ENCODE data around the gene ASIC2. TPM values are rescaled to one million over a fixed set of nuclear protein-coding genes. Genes with fewer than 3 reads are reported as not detected.

The ASIC2 gene
- polyA plus RNA-seq, 3 donors: 0.10 TPM; not detected in 2

DNA sequence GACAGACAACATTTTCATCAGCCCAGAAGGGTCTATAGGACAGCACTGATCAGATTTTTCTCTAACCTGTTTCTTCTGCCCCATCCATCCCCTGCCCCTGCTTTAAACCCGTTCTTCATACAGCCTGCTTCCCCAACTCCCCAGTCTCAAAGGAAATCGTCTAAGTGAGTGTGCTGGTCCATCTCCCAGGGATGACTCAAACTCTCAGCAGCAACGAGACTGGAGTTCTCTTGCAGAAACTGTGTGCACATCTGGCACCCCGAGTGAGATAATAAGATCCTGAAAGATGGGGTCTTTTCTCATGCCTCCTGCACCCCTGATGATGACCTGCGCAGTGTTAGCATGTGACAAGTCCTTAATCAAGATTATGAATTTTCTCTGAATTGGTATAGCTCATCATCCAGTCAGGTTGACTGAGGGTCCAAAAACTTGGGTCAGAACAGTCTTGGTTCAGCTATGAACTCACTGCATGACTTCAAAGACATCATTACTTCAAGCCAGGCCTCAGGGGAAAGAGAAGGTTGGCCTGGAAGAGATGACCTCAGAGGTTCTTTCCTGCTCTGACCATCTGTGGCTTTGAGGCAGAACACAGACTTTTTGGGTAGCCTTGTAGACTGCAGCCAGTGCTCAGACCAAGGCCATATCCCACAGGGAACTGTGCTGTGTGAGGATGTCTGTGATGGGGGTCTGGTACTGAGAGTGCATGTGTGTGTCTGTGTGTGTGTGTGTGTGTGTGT, 183.6 kb downstream of the ASIC2 start:
- no peak overlapping the region for H3K27ac ChIP-seq (ENCODE audit: low read depth, low read length)
- WGBS, 3 donors: 54 to 63% (median 58%) methylated on average over 5 of the region's 5 CpGs

DNA sequence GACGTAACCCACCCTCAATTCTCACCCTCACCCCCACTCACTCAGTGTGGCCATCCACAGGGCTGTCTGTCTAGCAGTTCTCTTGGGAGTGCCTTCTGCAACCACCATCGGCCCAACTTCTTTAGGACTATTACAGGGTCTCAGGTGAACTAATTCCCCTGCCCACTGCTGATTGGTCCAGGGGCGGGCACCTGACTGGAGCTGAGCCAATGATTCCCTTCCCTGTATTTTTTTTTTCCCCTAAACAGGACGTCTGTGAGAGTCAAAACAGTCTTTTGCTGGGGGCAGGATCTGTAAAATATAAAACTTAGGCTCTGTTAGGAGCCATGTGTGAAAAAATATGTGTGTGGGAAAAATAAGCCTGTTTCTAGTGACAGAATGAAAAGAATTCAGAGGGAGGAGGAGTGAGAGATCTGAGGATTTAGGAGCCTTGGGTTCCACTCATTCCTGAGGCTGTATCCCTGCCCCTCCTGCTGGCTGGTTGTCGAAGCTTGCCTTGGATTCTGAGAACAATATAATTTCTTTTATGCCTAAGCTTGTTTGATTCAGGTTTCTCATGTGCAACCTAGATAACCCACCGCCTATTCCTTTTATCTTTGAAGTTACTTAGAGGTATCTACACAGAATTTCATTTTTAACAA, 186.4 kb downstream of the ASIC2 start:
- H3K27ac ChIP-seq (ENCODE audit: low read depth, low read length): no peak overlapping the region
- WGBS, 3 donors: 49 to 67% (median 57%) methylated on average over 6 of the region's 6 CpGs

DNA sequence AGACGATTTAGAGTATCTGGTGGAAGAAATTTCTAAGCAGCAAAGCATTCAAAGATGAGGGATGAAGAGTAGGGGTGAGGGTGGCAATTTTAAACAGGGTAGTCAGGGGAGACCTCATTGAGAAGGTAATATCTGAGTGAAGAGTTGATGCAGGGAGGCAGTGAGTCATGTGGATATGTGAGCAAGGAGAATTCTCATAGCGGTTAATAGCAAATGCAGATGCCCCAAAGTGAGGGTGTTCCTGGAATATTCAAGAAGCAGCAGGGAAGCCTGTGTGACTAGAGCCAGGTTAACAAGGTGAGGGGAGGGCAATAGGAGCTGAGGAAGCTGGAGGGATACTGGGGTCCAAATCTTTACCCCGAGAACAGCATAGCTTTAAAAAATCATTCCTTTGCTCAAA, 187.2 kb downstream of the ASIC2 start:
- no peak overlapping the region for H3K27ac ChIP-seq (ENCODE audit: low read depth, low read length)
- WGBS, 3 donors: 56 to 87% (median 62%) methylated on average over 3 of the region's 3 CpGs

DNA sequence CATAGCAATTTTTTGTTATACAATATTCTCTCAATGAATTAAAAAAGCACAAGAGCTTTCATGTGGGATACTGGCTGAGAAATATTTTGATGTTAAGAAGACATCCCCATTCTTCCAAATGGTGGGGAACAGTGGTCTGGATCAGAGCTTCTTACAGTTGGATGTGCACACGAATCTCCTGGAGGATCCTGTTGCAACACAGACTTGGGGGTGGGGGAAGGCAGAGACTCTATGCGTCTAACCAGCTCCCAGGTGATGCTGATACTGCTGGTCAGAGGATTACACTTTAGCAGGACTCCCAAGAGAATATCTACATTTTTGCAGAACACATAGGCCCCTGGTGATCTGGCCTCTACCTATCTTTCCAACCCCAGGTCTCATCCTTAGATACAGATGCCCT, 193.2 kb downstream of the ASIC2 start:
- no peak overlapping the region for H3K27ac ChIP-seq (ENCODE audit: low read depth, low read length)

DNA sequence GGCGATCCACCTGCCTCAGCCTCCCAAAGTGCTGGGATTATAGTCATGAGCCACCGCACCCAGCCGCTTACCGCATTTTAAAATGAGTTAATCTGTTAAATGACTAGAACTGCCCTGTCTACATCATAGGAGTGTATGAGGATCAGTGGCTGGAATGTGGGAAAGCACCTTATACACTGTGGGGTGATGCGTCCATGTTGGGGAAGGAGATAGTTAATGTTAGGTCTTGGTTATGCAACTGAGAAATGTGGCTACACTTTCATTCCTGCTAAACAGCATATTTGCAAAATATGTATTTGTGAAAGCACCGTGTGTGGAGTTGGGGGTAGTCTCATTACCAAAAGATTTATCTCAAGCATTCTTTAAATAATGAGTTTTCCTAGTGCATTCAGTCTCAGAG, 193.8 kb downstream of the ASIC2 start:
- WGBS, 3 donors: 74 to 91% (median 86%) methylated on average over 6 of the region's 6 CpGs

More for the DNA sequence above, 193.2 kb downstream of the ASIC2 start:
- WGBS, 3 donors: 58 to 81% (median 81%) methylated on average over 2 of the region's 2 CpGs

DNA sequence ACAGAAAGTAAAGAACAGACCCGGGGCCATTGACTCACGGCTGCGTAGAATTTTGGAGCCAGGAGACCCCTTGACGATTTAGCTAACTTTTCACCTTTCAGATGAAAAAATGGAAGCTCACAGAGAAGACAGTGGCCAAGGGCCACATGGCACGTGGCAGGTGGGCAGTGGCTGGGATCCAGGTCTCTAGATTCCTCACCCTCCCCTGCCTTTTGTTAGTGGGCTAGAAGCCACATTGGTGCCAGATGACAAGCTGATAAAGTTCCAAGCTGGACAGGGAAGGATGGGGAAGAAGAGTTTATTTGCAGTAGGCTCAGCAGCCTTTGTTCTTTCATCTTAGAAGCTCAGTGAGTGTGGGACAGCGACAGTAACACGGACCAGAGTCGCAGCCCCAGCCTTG, 195.7 kb downstream of the ASIC2 start:
- WGBS, 3 donors: 69 to 82% (median 77%) methylated on average over 8 of the region's 8 CpGs

More for the DNA sequence above, 193.8 kb downstream of the ASIC2 start:
- H3K27ac ChIP-seq (ENCODE audit: low read depth, low read length): no peak overlapping the region

DNA sequence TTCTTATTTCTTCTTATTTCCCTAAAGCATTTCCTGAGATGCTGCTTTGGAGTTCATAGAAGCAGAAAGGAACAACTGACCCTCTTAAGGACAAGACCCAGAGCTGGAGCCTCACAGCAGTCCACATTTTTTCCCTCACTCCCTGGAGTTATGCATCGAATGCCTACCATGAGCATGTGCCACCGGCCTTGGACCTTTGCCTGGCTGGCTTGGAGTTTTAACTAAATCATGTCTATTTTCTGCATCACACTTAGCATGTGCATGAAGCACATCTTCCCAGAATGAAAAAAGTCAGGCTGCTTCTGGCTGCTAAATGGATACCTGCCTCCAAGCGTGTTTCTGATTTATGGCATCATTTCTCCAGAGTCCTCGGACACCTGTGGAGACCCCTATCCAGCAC, 196.9 kb downstream of the ASIC2 start:
- no peak overlapping the region for H3K27ac ChIP-seq (ENCODE audit: low read depth, low read length)
- WGBS, 3 donors: 65 to 80% (median 75%) methylated on average over 4 of the region's 4 CpGs

More for the DNA sequence above, 195.7 kb downstream of the ASIC2 start:
- no peak overlapping the region for H3K27ac ChIP-seq (ENCODE audit: low read depth, low read length)

DNA sequence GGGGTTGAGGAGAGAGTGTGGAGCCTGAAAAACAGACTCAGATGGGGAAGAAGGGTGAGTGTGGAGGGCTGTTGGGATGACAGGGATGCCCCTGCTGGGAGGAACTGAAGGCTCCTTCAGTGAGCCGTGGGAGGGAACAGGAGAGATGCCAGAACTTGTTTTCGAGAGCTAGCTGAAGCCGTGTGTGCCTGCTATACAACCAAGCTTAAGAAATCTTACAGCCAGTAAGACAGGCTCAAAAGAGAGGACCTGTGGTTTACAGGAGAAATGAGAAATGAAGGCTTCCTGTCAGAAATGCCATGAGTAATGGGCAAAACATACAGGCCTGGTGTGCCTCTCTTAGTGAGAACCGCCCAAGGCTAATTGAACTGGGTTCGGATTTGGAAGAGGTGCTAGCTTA, 201.8 kb downstream of the ASIC2 start:
- WGBS, 3 donors: 48 to 61% (median 57%) methylated on average over 5 of the region's 5 CpGs
- H3K27ac ChIP-seq (ENCODE audit: low read depth, low read length): no peak overlapping the region

DNA sequence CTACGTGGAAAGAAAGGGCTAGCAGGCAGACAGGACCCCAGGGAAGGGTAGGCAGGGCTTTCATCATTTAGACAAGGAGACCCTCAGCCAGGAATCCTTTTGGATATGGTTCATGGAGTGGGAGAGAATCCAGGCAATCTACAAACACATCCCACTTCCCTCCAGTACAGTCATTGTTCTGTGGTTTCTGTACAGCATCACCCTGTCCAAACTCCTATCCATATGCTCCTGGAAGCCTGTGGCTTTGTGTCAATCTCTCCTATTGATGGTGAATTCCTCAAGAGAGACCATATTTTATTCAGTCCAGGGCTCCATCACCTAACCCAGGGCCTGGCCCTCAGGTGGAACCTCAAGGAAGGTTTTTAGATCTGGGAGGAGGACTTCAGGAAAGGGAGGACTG, 202.3 kb downstream of the ASIC2 start:
- 31 to 63% (median 50%) methylated on average over 1 of the region's 1 CpG for WGBS, 3 donors
- no peak overlapping the region for H3K27ac ChIP-seq (ENCODE audit: low read depth, low read length)

DNA sequence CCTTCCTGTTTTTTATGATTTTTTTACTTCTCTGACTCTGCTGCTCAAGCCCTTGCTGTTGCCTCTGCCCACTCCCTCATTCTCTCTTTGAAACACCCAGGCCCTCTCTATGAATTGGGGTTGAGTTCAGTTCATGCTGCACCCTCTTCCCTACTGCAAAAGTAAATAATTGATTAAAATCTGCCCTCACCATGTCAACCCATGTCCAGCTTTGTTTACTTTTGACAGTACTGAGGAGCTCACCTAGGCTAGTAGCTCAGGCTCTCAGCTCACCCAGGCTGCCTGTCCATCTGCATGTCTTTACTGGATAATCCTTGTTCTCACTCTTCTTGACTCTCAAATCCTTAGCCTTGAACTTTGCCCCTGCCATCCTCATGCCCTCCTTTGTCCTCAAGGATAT, 206.2 kb downstream of the ASIC2 start:
- H3K27ac ChIP-seq (ENCODE audit: low read depth, low read length): no peak overlapping the region

DNA sequence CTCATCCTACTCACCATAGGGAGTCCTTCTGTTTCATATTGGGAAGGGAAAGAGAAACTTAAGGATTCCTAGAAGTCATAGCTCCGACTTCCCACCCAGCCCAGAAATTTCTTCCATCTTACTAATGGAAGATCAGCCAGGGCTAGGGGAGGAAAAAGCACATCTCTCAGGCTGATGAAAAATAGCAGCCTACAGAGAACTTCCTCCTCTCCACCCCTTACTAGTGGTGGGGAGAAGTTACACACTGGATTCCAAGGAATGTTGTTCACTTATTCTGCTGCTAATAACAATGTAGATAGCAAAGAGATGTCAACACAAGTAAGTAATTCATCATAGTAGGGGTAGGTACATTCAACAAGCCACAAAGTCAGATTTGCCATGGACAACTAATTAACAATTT, 207.1 kb downstream of the ASIC2 start:
- 51 to 67% (median 55%) methylated on average over 1 of the region's 1 CpG for WGBS, 3 donors
- H3K27ac ChIP-seq (ENCODE audit: low read depth, low read length): no peak overlapping the region

DNA sequence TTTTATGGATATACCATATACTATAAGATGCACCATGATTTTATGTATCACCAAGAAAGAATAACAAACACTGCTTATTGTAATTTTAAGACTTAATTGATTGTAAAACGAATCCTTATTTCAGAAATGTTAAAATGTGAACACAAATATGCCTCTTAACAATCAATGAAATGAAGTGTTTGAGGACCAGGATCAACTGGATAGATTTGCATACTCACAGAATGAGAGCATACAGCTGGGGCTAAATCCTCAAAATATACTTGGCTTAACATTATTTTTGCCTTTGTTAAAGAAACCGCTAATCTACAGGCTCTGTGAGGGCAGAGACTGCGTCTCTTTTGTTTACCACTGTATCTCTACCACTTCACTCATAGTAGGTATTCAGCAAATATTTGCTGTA, 207.8 kb downstream of the ASIC2 start:
- H3K27ac ChIP-seq (ENCODE audit: low read depth, low read length): no peak overlapping the region
- WGBS, 3 donors: 69 to 81% (median 72%) methylated on average over 3 of the region's 3 CpGs

DNA sequence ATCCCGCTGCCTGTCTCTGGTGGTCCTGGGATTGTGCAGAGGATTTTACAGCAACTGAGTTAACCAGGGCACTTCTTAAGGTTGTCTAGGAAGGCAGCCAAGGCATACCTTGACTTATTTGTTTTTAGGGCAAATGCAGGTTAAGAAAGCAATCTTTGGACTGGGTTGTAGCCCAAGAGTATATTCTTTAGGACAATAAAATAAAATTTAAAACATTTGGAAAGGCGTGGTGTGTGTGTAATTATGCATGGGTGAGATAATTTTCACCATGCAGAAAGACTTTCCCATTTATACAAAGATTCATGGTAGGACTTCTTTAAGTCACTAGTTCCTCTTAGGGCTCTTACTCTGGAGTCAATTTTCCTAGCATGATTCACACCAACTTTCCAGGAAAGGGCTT, 208.3 kb downstream of the ASIC2 start:
- no peak overlapping the region for H3K27ac ChIP-seq (ENCODE audit: low read depth, low read length)

DNA sequence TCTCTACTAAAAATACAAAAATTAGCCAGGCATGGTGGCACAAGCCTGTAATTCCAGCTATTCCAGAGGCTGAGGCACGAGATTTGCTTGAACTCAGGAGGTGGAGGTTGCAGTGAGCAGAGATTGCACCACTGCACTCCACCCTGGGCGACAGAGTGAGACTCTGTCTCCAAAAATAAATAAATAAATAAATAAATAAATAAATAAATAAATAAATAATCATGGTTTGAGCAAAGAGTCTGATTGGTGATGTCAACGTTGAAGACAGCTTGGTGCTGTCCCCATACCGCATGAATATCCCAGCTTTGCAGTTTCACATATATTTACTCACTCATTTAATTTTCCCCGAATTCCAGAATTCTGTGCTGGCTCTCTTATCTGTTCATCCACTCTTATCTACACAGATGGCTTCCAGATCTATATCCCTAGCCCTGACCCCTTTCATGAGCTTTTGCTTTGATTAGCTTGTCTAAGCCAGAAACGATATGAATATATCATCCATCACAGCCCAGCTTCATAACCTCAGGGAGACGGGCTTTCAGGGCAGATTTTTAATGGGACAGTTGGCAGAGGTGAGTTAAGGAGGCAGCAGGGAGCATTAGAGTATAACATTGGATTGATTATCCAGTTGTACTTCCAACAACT, 210.4 kb downstream of the ASIC2 start:
- no peak overlapping the region for H3K27ac ChIP-seq (ENCODE audit: low read depth, low read length)
- WGBS, 3 donors: 62 to 78% (median 74%) methylated on average over 7 of the region's 7 CpGs

More for the DNA sequence above, 208.3 kb downstream of the ASIC2 start:
- WGBS, 3 donors: 74 to 90% (median 85%) methylated on average over 2 of the region's 2 CpGs

DNA sequence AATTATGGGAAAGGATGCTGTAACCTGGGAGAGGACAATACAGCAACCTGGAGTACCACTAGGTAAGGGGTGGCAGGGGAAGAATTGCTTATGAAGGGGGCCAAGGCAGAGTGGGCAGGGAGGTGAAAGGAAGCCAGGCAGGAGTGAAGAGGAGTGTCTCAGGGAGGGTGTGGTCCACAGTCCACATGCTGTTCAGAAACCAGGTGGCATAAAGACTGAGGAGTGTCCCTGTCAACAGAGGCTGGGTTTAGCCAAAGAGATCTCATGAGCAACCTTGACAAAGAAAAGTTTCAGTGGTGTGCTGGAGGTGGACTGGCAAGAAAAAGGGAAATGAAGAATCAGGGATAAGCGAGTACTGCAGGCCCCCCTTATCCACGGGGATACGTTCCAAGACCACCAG, 213.0 kb downstream of the ASIC2 start:
- 77 to 80% (median 80%) methylated on average over 3 of the region's 3 CpGs for WGBS, 3 donors
- H3K27ac ChIP-seq (ENCODE audit: low read depth, low read length): no peak overlapping the region

DNA sequence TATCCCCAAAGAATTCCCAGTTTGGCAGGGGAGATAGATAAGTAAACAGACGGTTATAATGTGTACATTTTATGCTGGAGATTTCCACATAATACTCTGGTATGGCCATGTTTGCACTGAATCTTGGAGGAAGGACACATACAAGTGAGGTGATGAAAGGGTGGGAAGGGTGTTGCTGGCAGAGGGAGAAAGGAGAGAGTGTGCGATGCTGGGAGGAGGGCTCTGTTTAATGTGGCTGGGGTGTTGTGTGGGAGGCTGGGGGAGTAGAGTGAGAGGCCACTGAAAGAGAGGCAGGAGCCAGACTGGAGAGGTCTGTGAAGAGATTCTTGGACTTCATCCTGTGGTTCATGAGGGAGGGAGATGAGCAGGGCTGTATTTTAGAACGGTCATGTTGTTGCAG, 213.9 kb downstream of the ASIC2 start:
- WGBS, 3 donors: 38 to 63% (median 57%) methylated on average over 3 of the region's 3 CpGs
- H3K27ac ChIP-seq (ENCODE audit: low read depth, low read length): no peak overlapping the region

DNA sequence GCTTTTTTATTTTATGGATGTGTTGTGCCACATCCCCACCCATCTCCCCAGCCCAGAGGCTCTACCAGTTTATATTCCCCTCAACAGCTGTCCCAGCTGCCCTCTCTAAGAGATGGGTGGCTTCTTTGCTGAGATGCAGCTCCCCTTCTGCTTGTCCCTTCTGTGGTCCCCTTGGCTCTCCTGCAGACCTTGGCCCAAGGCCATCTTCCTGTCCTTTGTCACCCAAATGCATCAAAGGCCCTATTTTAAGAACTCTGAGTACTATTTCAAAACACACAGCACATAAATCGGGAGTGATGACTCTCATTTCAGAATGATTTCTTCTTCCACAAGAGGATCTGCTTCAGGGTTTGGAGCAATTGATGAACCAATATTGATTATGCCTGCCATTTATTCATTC, 216.1 kb downstream of the ASIC2 start:
- WGBS, 3 donors: 46 to 68% (median 56%) methylated on average over 1 of the region's 1 CpG
- H3K27ac ChIP-seq (ENCODE audit: low read depth, low read length): no peak overlapping the region

DNA sequence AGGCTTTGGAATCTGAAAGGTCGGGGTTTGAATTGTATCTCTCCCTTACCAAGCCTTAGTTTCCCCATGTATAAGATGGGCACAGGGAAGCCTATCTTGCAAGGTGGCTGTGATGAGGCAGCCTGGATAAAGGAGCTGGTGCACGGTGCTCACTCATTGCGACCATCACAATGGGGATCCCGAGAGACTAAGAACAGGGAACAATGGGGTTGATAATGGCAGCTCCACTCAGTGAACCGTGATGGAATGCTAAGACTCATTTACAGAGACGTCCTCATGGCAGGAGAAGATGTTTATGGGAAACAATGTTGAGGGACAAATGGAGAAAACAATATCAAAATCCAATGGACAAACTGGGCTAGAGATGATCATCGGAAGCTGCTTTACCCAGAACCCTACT, 219.7 kb downstream of the ASIC2 start:
- no peak overlapping the region for H3K27ac ChIP-seq (ENCODE audit: low read depth, low read length)
- WGBS, 3 donors: 46 to 75% (median 68%) methylated on average over 7 of the region's 7 CpGs

DNA sequence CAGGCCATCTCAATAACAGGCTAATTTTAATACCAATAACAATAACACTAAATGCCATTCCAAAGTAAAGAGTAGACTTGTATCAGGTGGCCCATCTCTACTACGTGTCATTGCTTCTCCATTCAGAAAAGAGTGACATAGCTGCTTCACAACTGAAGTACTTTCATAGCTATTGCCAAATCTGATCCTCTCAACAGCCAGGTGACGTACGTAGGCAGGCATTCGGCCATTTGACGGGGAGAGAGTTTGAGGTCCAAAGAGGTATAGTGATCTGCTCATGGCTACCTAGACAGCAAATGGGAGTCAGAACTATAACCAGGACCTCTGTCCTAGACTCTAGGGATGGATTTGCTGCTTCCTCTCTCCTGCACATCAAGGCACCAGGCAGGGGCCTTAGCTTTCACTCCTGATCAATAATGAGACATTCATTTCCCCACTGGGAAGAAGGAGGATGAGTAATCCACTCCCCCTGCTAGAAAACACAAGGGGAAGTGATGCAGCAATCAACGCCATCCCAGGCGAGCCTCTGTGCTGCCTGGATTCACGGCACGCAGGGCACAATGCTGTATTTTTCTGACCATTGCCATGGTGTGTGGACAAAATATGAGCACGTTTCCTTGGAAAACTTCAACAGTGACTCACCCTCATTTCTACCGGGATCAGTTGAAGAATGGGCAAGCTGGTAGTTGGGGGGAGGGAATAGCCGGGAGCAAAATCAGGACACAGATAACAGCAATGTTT, 220.5 kb downstream of the ASIC2 start:
- WGBS, 3 donors: 72 to 86% (median 84%) methylated on average over 12 of the region's 12 CpGs

More for the DNA sequence above, 220.5 kb downstream of the ASIC2 start:
- no peak overlapping the region for H3K27ac ChIP-seq (ENCODE audit: low read depth, low read length)
